Transverse colon (tissue), 4 donors: ENCODE measurements around the gene GORAB.

ENCODE experiments used
- CTCF ChIP-seq, 5 experiments: fragments of 200-600 bp in 3 of 5; fragments of 450-650 bp in 2 of 5; sonication (generic) in 3 of 5; IDR thresholded peaks; 1 replicate in 2 of 5; 2 replicates in 3 of 5; pipeline ENCODE4 v1.5.1; 2016 to 2017; ENCODE audit warnings: antibody characterized with exemption in 5 of 5, inconsistent platforms in 3 of 5, mild to moderate bottlenecking in 2 of 5, moderate library complexity in 1 of 5
- EP300 ChIP-seq: sonication (generic); formaldehyde crosslinking; IDR thresholded peaks from one replicate; pipeline ENCODE4 v1.6.1; 2017; ENCODE audit warnings: antibody characterized with exemption, low read depth
- POLR2A ChIP-seq: fragments of 450-650 bp; IDR thresholded peaks from one replicate; pipeline ENCODE4 v1.6.1; 2016; ENCODE audit warnings: antibody characterized with exemption, mild to moderate bottlenecking, moderate library complexity
- POLR2AphosphoS5 ChIP-seq, 3 donors: sonication (generic); formaldehyde crosslinking; IDR thresholded peaks; one replicate each; pipeline ENCODE4 v1.6.1; 2016; ENCODE audit warnings: antibody characterized with exemption in 3 of 3

GRCh38 chr1:170580636-170581440 lies 48.9 kb downstream of the GORAB start:
- TF ChIP-seq POLR2A (no peak), CTCF (IDR thresholded peaks at IDR 0.05) (no peak), POLR2AphosphoS5 (IDR thresholded peaks at IDR 0.05) (no peak), EP300 (no peak)
